GM18511 (cell line): ENCODE data around the gene OR56B4.
"Not testable (repeated sequence)": the region's sequence is repeated elsewhere in the genome, so short reads cannot be mapped to it uniquely, and the experiment has no call there.

ENCODE experiments used
- ATAC-seq: cut with Tn5 transposase; IDR thresholded peaks from one replicate; pipeline ENCODE4 v1.9.1; 2021; ENCODE audit warnings: mild to moderate bottlenecking, moderate library complexity; ENCODE audit not compliant: unreplicated experiment

OR56B4 gene

GRCh38 chr11:6107384-6107783 lies at the start of gene OR56B4:
OR56B4 (plus strand) TSS chr11:6107684; CDS start chr11:6107779, 95 bp downstream.
- ATAC-seq: not testable (repeated sequence)

DNA sequence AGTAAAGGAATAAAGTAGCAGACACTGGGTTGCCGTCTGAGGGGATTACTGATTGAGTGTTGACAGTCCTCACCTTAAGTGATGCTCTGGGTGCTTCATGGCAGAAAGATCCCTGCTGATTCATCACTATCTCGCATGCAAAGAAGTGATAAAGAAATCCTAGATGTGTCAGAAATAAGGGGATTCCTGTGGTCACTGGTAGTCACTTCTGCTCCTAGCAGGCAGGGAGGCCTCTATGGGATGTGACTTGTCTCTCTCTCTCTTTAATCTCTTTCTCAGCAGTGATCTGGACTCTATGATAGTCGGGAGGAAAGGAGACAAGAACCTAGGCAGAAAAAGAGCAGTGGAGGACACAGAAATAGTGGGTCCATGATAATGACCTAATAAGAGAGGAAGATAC lies 46.0 kb upstream of the OR56B4 start:
- no peak for ATAC-seq

GRCh38 chr11:6062691-6063358 lies 44.7 kb upstream of the OR56B4 start:
- ATAC-seq: peak; percentile 64

GRCh38 chr11:6067502-6067901 lies 40.0 kb upstream of the OR56B4 start:
- ATAC-seq: no peak

DNA sequence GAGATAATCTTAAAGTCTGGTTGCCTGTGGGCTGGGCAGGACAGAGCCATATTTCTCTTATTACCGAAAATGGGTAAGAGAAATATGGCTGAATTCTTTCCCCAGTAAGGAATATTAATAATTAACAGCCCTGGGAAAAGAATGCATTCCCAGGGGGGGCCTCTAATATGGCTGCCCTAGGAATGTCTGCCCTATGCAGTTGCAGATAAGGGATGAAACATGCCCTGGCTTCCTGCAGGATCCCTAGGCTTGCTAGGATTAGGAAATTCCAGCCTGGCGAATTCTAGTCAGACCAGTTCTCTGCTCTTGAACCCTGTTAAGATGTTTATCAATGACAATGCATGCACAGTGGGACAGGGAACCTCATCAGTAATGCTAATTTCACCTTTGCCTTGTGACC lies 31.0 kb upstream of the OR56B4 start:
- ATAC-seq: not testable (repeated sequence)

- ATAC-seq: no peak
Measured at GRCh38 chr11:6077723-6078122, 29.8 kb upstream of the OR56B4 start.

DNA sequence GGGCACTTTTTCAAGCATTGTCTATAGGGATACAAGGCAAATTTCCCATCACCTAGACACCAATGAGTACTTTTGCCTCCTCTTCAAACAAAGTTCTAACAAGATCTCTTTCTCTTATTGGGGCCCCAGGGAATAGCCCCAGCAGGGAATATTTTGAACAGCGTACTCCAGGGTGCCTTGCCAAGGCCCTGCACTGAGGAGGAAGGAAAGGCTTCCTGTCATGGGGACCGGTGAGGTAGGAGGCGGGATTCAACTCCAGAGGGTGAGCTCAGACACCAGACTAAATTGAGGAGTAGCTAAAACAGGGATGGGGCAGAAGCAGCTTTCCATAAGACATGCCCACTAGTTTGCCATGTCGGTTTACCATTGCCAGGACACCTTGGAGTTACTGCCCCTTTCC lies 28.0 kb upstream of the OR56B4 start:
- ATAC-seq: no peak

DNA sequence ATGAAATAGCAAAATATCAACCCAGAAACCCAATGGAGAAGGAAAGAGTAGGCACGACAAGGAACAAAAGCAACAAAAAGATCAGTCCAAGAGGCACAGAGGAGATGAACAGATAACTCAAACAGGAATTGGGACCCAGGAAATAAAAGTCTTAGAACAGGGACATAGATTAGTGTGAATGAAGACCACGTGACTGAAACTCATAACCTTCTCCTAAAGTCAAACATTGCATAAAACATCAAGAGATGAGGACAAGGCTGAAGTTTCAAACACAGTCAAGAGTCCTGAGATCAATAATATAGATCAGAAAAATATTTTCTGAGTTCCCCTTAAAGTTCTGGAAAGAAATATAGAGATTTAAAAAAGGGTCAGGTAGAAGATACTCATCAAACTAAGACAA lies 24.4 kb upstream of the OR56B4 start:
- ATAC-seq: no peak

GRCh38 chr11:6084587-6084986 lies 22.9 kb upstream of the OR56B4 start:
- no peak for ATAC-seq

DNA sequence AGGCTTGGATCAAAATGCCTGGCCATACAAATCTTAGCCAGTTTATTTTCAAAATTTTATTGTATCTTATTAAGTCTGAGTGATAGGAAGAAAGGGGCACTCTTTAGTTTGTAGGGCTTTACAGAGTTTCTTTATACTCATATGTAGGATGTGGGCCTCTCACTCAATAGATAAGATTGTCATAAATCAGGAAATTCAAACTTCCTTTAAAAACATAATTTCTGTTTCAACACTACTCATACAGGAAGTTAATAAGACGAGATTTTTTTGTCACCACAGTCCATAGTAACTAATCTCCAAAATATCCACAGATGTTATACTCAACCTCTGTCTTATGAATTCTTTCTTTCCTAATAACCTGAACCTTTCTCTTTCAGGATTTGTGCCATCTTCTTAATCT lies 13.3 kb upstream of the OR56B4 start:
- ATAC-seq: no peak

DNA sequence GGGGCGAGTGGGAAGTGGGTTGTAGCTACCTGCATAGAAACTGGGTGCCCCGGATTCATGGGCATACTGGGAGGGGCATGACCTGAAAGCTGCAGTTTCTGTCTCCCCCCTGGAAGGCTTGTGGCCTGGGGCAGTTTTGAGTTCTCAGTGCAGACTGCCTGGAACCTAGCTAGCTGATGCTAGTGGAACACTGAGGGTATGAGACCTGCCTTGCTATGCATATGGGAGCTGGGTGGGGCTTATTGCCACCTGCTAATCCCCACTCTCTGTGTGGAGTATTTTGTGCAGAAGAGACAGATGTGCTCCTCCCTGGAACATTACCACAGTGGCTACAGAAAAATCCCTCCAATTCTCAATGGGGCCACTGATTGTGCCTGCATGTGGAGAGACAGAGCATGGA lies 11.7 kb upstream of the OR56B4 start:
- no peak for ATAC-seq

- ATAC-seq: no peak
Measured at GRCh38 chr11:6096417-6096816, 11.1 kb upstream of the OR56B4 start.

DNA sequence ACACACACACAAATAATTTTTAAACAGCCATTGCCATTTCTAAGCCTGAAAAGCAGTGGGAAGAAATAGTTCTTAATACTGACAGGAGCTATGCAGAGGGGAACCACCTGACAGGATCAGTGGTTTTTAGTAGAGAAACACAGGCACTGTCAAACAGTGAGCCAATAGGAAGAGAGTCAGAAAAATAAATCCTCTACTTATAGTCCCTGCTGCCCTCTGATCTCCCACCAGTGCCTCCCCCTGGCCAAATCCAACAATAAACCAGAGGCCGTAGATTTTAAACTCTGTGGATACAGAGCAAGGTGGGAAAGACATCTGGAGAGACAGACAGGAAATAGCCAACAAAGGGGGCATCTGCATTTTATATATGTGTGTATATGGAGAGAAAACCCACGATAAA lies 7.9 kb upstream of the OR56B4 start:
- ATAC-seq: no peak

DNA sequence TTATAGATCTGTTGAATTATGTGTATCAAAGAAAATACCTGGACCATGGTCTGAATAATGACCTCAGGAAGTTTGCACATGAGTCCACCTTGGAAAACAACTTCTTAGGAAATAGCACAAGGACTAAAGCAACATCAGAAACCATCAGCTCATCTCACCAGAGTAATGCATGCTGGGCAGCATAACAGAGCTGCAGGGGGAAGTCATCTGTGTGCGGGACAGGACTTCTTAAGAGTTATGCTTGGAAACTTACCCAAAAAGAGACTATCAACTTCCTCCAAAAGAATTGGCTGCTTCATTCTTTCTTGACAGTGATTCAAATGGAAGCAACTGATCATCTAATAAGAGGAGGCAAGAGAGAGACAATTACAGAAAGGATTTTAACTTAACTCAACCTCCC lies 2.5 kb downstream of the OR56B4 start:
- ATAC-seq: no peak

DNA sequence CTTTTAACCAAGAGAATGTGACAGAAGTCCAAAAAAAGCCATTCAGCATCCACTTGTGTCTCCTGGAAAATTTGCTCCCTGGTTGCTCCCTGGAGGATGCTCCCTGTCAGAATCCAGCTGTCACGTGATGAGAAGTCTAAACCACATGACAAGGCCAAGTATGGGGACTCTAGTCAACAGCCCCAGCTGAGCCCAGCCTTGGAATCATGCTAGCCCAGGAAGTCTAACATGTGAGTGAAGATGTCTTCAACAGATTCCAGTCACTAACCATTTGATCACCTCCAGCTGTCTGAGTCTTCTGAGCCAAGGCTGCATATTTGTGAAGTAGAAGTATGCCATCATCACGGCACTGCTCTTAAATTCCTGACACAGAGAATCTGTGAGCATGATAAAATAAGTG lies 4.2 kb downstream of the OR56B4 start:
- ATAC-seq: no peak

- no peak for ATAC-seq
Measured at GRCh38 chr11:6116638-6117037, 9.2 kb downstream of the OR56B4 start.

DNA sequence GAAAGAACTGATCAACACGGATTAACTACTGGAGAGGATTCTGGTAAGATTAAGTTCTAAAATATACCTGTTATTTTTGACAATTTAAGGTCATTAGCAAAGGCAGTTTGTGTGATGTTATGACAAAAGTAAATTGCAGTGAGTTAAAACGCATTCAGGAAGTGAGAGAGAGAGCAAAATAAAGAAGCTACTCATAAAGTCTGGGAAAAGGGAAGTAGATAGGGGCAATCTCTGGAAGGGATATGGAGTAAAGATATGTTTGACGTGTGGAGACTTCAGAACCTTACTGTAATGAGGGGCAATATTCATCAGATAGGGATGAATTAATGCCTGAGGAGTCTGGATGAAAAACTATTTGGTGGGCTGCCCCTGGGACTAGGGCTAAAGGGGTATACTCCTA lies 16.8 kb downstream of the OR56B4 start:
- ATAC-seq: no peak

DNA sequence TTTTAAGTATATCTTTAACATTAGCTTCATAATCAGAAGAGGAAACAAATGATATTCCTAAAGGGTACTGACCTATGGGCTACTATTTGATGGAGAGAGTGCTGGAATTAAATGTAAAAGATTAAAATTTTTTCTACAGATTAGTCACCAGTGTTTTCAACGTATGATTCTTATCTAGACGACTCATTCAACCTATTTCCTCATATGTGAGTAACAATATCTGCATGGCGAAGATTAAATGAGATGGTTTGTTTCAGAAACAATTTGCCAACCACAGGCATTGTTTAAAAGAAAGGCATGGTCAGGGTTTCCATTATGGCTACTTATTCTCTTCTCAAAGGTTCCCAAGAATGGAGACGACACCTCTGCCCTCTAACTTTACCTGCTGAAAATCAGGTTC lies 20.4 kb downstream of the OR56B4 start:
- no peak for ATAC-seq

- no peak for ATAC-seq
Measured at GRCh38 chr11:6129011-6129410, 21.5 kb downstream of the OR56B4 start.

GRCh38 chr11:6129635-6130034 lies 22.2 kb downstream of the OR56B4 start:
- no peak for ATAC-seq

DNA sequence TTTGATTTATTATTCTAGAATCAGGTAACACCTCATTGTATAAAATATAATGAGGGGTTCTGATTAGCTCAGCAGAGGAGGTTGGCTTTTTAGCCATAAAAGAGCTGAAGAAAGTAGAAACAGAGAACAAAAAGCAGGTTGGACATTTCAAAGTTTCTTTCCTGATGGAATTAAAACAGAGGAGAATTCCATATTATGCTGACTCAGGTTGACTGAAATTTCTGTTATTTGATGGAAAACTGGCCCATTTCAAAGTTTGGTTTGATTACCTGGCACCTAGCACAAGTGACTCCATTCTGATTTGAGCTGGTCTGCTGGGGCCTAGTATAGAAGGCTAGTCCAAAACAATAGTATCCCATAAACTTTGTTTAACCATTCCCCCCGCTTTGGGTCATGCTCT lies 24.9 kb downstream of the OR56B4 start:
- ATAC-seq: no peak

DNA sequence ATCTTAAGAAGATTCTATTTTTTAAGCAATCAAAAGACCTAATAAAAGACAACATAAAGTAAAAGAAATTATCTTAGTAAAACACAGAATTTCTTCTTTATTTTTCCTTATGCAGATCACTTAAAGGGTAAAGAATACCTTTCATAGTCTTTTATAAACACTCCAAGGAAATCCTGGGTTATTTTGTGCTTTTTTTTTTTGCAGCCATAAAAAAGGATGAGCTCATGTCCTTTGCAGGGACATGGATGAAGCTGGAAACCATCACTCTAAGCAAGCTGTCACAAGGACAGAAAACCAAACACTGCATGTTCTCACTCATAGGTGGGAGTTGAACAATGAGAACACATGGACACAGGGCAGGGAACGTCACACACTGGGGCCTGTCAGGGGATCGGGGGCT lies 28.5 kb downstream of the OR56B4 start:
- not testable (repeated sequence) for ATAC-seq

DNA sequence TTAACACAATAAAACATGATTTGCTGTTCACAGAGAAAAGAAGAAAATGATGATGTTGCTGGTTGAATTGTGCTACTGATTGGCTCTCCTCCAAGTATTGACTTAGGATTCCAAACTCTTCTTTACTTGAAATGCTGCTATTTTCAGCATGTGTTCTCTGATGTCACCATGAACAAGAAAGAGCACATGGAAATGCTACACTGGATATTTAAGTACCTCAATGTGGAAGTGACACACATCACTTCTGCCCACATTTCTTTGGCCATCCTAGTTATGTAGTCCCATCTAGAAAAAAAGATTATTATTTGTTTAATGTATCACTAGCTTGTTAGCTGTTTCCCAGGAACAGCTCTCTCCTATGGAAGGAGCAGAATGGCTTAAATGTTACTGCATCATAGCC lies 35.5 kb downstream of the OR56B4 start:
- no peak for ATAC-seq
